ENCODE measurements around the gene DDA1.
"Not testable (repeated sequence)": the region's sequence is repeated elsewhere in the genome, so short reads cannot be mapped to it uniquely, and the experiment has no call there.

Gene DDA1

GRCh38 chr19:17348700-17349099, 39.3 kb downstream of the DDA1 start:
- no peak for DNase-seq

GRCh38 chr19:17351815-17352435, 42.6 kb downstream of the DDA1 start:
- no peak for DNase-seq

GRCh38 chr19:17352608-17353280, 43.4 kb downstream of the DDA1 start:
- DNase-seq: no peak

- no peak for DNase-seq
These were observed 44.0 kb downstream of the DDA1 start for GRCh38 chr19:17353386-17353785.

- no peak for DNase-seq
These were observed 47.8 kb downstream of the DDA1 start for GRCh38 chr19:17357078-17357666.

- no peak for DNase-seq
These were observed 48.4 kb downstream of the DDA1 start for GRCh38 chr19:17357724-17358123.

GRCh38 chr19:17358395-17358794, 49.0 kb downstream of the DDA1 start:
- no peak for DNase-seq

- DNase-seq: no peak
These were observed 50.8 kb downstream of the DDA1 start for GRCh38 chr19:17359905-17360800.

GRCh38 chr19:17363852-17364605, 54.7 kb downstream of the DDA1 start:
- not testable (repeated sequence) for DNase-seq

- DNase-seq: no peak
These were observed 56.0 kb downstream of the DDA1 start for GRCh38 chr19:17365361-17365760.

- no peak for DNase-seq
These were observed 60.7 kb downstream of the DDA1 start for GRCh38 chr19:17370026-17370587.
